HEK293 (cell line): Measurements from ENCODE around the gene EDC3.

Experiments used
- GLI2 ChIP-seq: fragments of 450-650 bp; formaldehyde crosslinking; IDR thresholded peaks from 2 replicates; pipeline ENCODE4; 2017; ENCODE audit warnings: missing biosample characterization, missing genetic modification characterization, low read depth, borderline replicate concordance
- INSM2 ChIP-seq: fragments of 450-650 bp; formaldehyde crosslinking; IDR thresholded peaks from 2 replicates; pipeline ENCODE4 v1.5.1; 2016; ENCODE audit warnings: missing biosample characterization, missing genetic modification characterization
- KLF8 ChIP-seq: fragments of 450-650 bp; formaldehyde crosslinking; IDR thresholded peaks from 2 replicates; pipeline ENCODE4 v1.5.1; 2016; ENCODE audit warnings: missing biosample characterization, missing genetic modification characterization
- SCRT1 ChIP-seq: fragments of 450-650 bp; formaldehyde crosslinking; IDR thresholded peaks from 2 replicates; pipeline ENCODE4 v1.5.1; 2016; ENCODE audit warnings: missing biosample characterization, missing genetic modification characterization, borderline replicate concordance
- SETDB1 ChIP-seq: IDR thresholded peaks from one replicate; pipeline ENCODE4 v1.6.1; 2017; ENCODE audit warnings: mild to moderate bottlenecking, low read length, moderate library complexity, mixed read lengths; ENCODE audit not compliant: insufficient read length
- WT1 ChIP-seq: fragments of 450-650 bp; formaldehyde crosslinking; IDR thresholded peaks from 2 replicates; pipeline ENCODE4 v1.5.1; 2016; ENCODE audit warnings: missing biosample characterization, missing genetic modification characterization
- ZBTB17 ChIP-seq: fragments of 450-650 bp; formaldehyde crosslinking; IDR thresholded peaks from 2 replicates; pipeline ENCODE4 v1.5.1; 2016; ENCODE audit warnings: missing biosample characterization, missing genetic modification characterization
- ZBTB48 ChIP-seq: fragments of 450-650 bp; formaldehyde crosslinking; IDR thresholded peaks from 2 replicates; pipeline ENCODE4 v1.5.1; 2016; ENCODE audit warnings: missing biosample characterization, missing genetic modification characterization
- ZNF112 ChIP-seq: fragments of 450-650 bp; formaldehyde crosslinking; IDR thresholded peaks from 2 replicates; pipeline ENCODE4 v1.5.0; 2017; ENCODE audit warnings: missing biosample characterization, missing genetic modification characterization
- ZNF184 ChIP-seq: fragments of 450-650 bp; IDR thresholded peaks from 2 replicates; pipeline ENCODE4 v1.5.1; 2018; ENCODE audit warnings: missing biosample characterization, mild to moderate bottlenecking, missing genetic modification characterization
- ZNF211 ChIP-seq: fragments of 450-650 bp; formaldehyde crosslinking; IDR thresholded peaks from 2 replicates; pipeline ENCODE4 v1.5.1; 2016; ENCODE audit warnings: low read depth, missing biosample characterization, missing genetic modification characterization
- ZNF266 ChIP-seq: fragments of 450-650 bp; formaldehyde crosslinking; IDR thresholded peaks from 2 replicates; pipeline ENCODE4 v1.5.1; 2016; ENCODE audit warnings: missing biosample characterization, missing genetic modification characterization, low read depth
- ZNF274 ChIP-seq, 2 experiments: fragments of 200-500 bp in 1 of 2; fragments of 450-650 bp in 1 of 2; sonication (Bioruptor generic) in 1 of 2; formaldehyde crosslinking in 1 of 2; IDR thresholded peaks; 2 replicates each; pipeline versions ENCODE4 v1.5.1 to v1.6.1; 2014 to 2016; ENCODE audit warnings: borderline replicate concordance in 1 of 2, inconsistent platforms in 1 of 2, low read length in 1 of 2, missing biosample characterization in 1 of 2, missing genetic modification characterization in 1 of 2
- ZNF311 ChIP-seq: fragments of 450-650 bp; formaldehyde crosslinking; IDR thresholded peaks from 2 replicates; pipeline ENCODE4 v1.5.1; 2017; ENCODE audit warnings: missing biosample characterization, missing genetic modification characterization, borderline replicate concordance
- ZNF394 ChIP-seq: fragments of 450-650 bp; formaldehyde crosslinking; IDR thresholded peaks from 2 replicates; pipeline ENCODE4 v1.5.1; 2016; ENCODE audit warnings: missing biosample characterization, missing genetic modification characterization, mild to moderate bottlenecking, moderate library complexity, borderline replicate concordance
- ZNF433 ChIP-seq: fragments of 450-650 bp; formaldehyde crosslinking; IDR thresholded peaks from 2 replicates; pipeline ENCODE4 v1.5.1; 2016; ENCODE audit warnings: missing biosample characterization, missing genetic modification characterization, low read depth
- ZNF521 ChIP-seq: fragments of 450-650 bp; formaldehyde crosslinking; IDR thresholded peaks from 2 replicates; pipeline ENCODE4 v1.5.1; 2017; ENCODE audit warnings: missing biosample characterization, mild to moderate bottlenecking, missing genetic modification characterization
- ZNF529 ChIP-seq: fragments of 450-650 bp; formaldehyde crosslinking; IDR thresholded peaks from 2 replicates; pipeline ENCODE4 v1.5.1; 2017; ENCODE audit warnings: missing genetic modification characterization, missing biosample characterization; ENCODE audit not compliant: insufficient replicate concordance
- ZNF548 ChIP-seq: fragments of 450-650 bp; formaldehyde crosslinking; IDR thresholded peaks from 2 replicates; pipeline ENCODE4 v1.5.1; 2016; ENCODE audit warnings: missing biosample characterization, missing genetic modification characterization
- ZNF626 ChIP-seq: fragments of 450-650 bp; sonication (Bioruptor Pico); formaldehyde crosslinking; IDR thresholded peaks from 2 replicates; pipeline ENCODE4 v1.5.1; 2018; ENCODE audit warnings: missing biosample characterization, missing genetic modification characterization, inconsistent platforms
- ZNF660 ChIP-seq: fragments of 450-650 bp; IDR thresholded peaks from 2 replicates; pipeline ENCODE4 v1.5.1; 2018; ENCODE audit warnings: missing biosample characterization, mild to moderate bottlenecking, missing genetic modification characterization
- ZNF777 ChIP-seq: fragments of 450-650 bp; formaldehyde crosslinking; IDR thresholded peaks from 2 replicates; pipeline ENCODE4 v1.5.1; 2017; ENCODE audit warnings: missing biosample characterization, missing genetic modification characterization, borderline replicate concordance
- ZNF791 ChIP-seq: fragments of 450-650 bp; formaldehyde crosslinking; IDR thresholded peaks from 2 replicates; pipeline ENCODE4 v1.5.1; 2016; ENCODE audit warnings: missing biosample characterization, missing genetic modification characterization
- ZNF830 ChIP-seq: fragments of 450-650 bp; IDR thresholded peaks from 2 replicates; pipeline ENCODE4 v1.5.0; 2018; ENCODE audit warnings: missing biosample characterization, missing genetic modification characterization, low read depth, mild to moderate bottlenecking, moderate library complexity
- ZSCAN23 ChIP-seq: fragments of 450-650 bp; formaldehyde crosslinking; IDR thresholded peaks from 2 replicates; pipeline ENCODE4 v1.5.1; 2016; ENCODE audit warnings: missing biosample characterization, missing genetic modification characterization
- ZXDB ChIP-seq: fragments of 450-650 bp; formaldehyde crosslinking; IDR thresholded peaks from 2 replicates; pipeline ENCODE4 v1.5.1; 2016; ENCODE audit warnings: missing biosample characterization, missing genetic modification characterization
- TF ChIP-seq, protein P1 (sequence below): fragments of 450-650 bp; formaldehyde crosslinking; IDR thresholded peaks from 2 replicates; pipeline ENCODE4 v1.5.1; 2016; ENCODE audit warnings: missing biosample characterization, missing genetic modification characterization
- TF ChIP-seq, protein P2 (sequence below): fragments of 450-650 bp; formaldehyde crosslinking; IDR thresholded peaks from 2 replicates; pipeline ENCODE4 v1.5.1; 2016; ENCODE audit warnings: missing biosample characterization, missing genetic modification characterization, low read depth
- TF ChIP-seq, protein P3 (sequence below): fragments of 450-650 bp; formaldehyde crosslinking; IDR thresholded peaks from 2 replicates; pipeline ENCODE4 v1.5.1; 2017; ENCODE audit warnings: missing biosample characterization, missing genetic modification characterization
- TF ChIP-seq, protein P4 (sequence below): IDR thresholded peaks from 2 replicates; pipeline ENCODE4 v1.6.1; 2011; ENCODE audit warnings: mild to moderate bottlenecking, low read depth, low read length, borderline replicate concordance

The EDC3 gene

DNA sequence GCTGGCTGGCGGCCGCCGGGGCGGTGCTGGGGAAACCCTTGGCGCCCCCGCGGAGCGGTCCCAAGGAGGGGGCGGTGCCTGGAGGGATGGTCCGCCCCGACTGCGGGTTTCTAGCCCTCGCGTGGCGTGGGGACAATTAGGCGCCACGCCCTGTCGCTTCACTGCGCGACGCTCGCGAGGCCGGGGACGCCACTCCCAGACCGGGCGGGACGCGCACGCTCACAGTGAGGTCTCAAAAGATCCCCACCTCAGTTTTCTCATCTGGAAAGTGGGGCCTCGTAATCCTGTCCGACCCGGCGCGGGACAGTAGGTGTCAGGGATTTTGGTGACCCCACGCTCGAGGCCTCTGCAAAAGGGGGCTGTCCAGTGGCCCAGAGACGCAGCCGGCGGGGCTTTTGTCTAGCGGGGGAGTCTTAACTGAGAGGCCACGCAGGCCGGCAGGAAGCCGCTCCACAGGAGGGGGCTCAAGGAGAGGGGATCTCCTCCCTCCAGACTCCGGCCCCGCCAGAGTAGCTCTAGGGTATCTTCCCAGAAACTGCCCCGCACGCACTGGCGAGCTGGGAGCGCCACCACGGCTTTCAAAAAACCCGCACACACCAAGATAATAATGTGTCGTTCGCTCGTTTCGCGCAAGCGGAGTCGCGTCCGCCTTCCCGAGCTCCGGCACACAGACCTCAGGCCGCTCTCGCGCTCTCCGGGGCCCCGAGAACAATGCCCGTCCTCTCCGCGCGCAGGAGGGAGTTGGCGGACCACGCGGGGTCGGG is 80.9 kb downstream of the EDC3 start (continued):
- TF ChIP-seq, protein P1, sequence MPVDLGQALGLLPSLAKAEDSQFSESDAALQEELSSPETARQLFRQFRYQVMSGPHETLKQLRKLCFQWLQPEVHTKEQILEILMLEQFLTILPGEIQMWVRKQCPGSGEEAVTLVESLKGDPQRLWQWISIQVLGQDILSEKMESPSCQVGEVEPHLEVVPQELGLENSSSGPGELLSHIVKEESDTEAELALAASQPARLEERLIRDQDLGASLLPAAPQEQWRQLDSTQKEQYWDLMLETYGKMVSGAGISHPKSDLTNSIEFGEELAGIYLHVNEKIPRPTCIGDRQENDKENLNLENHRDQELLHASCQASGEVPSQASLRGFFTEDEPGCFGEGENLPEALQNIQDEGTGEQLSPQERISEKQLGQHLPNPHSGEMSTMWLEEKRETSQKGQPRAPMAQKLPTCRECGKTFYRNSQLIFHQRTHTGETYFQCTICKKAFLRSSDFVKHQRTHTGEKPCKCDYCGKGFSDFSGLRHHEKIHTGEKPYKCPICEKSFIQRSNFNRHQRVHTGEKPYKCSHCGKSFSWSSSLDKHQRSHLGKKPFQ (tag by site-specific recombination), result peak; percentile 37; the same call in 1 of the 2 replicates
- no peak for TF ChIP-seq ZNF777 (tag by site-specific recombination)
- peak; percentile 55; the same call in 1 of the 2 replicates for TF ChIP-seq ZNF660 (tag by site-specific recombination)
- no peak for TF ChIP-seq ZNF529 (tag by site-specific recombination)
- TF ChIP-seq, protein P2, sequence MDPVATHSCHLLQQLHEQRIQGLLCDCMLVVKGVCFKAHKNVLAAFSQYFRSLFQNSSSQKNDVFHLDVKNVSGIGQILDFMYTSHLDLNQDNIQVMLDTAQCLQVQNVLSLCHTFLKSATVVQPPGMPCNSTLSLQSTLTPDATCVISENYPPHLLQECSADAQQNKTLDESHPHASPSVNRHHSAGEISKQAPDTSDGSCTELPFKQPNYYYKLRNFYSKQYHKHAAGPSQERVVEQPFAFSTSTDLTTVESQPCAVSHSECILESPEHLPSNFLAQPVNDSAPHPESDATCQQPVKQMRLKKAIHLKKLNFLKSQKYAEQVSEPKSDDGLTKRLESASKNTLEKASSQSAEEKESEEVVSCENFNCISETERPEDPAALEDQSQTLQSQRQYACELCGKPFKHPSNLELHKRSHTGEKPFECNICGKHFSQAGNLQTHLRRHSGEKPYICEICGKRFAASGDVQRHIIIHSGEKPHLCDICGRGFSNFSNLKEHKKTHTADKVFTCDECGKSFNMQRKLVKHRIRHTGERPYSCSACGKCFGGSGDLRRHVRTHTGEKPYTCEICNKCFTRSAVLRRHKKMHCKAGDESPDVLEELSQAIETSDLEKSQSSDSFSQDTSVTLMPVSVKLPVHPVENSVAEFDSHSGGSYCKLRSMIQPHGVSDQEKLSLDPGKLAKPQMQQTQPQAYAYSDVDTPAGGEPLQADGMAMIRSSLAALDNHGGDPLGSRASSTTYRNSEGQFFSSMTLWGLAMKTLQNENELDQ (tag by site-specific recombination), result no peak
- TF ChIP-seq ZNF112 (tag by site-specific recombination), result no peak
- no peak for TF ChIP-seq ZNF274 (IDR thresholded peaks at IDR 0.05; ENCODE audit: low read length)
- no peak for TF ChIP-seq ZNF274 (tag by site-specific recombination; IDR thresholded peaks at IDR 0.05; ENCODE audit: borderline replicate concordance)
- TF ChIP-seq SCRT1, result no peak
- no peak; the same call in 1 of the 2 replicates for TF ChIP-seq INSM2 (tag by site-specific recombination)
- peak; percentile 75 for TF ChIP-seq ZSCAN23 (tag by site-specific recombination)
- peak; percentile 40; the same call in 1 of the 2 replicates for TF ChIP-seq ZNF394 (tag by site-specific recombination)
- TF ChIP-seq ZNF830 (tag by site-specific recombination), result no peak
- peak; percentile 82; the same call in 1 of the 2 replicates for TF ChIP-seq KLF8 (tag by site-specific recombination)
- TF ChIP-seq, protein P3, sequence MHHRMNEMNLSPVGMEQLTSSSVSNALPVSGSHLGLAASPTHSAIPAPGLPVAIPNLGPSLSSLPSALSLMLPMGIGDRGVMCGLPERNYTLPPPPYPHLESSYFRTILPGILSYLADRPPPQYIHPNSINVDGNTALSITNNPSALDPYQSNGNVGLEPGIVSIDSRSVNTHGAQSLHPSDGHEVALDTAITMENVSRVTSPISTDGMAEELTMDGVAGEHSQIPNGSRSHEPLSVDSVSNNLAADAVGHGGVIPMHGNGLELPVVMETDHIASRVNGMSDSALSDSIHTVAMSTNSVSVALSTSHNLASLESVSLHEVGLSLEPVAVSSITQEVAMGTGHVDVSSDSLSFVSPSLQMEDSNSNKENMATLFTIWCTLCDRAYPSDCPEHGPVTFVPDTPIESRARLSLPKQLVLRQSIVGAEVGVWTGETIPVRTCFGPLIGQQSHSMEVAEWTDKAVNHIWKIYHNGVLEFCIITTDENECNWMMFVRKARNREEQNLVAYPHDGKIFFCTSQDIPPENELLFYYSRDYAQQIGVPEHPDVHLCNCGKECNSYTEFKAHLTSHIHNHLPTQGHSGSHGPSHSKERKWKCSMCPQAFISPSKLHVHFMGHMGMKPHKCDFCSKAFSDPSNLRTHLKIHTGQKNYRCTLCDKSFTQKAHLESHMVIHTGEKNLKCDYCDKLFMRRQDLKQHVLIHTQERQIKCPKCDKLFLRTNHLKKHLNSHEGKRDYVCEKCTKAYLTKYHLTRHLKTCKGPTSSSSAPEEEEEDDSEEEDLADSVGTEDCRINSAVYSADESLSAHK, result peak; percentile 59
- peak; percentile 11; the same call in 1 of the 2 replicates for TF ChIP-seq ZNF184 (tag by site-specific recombination)
- no peak for TF ChIP-seq ZNF791 (tag by site-specific recombination)
- peak; percentile 8; the same call in 1 of the 2 replicates for TF ChIP-seq ZBTB17 (tag by site-specific recombination)
- TF ChIP-seq ZXDB (tag by site-specific recombination), result peak; percentile 94
- TF ChIP-seq ZNF211 (tag by site-specific recombination), result no peak
- TF ChIP-seq ZNF266 (tag by site-specific recombination), result no peak
- no peak for TF ChIP-seq SETDB1
- no peak for TF ChIP-seq ZBTB48 (tag by site-specific recombination)
- no peak for TF ChIP-seq ZNF626 (tag by site-specific recombination)
- TF ChIP-seq, protein P4, sequence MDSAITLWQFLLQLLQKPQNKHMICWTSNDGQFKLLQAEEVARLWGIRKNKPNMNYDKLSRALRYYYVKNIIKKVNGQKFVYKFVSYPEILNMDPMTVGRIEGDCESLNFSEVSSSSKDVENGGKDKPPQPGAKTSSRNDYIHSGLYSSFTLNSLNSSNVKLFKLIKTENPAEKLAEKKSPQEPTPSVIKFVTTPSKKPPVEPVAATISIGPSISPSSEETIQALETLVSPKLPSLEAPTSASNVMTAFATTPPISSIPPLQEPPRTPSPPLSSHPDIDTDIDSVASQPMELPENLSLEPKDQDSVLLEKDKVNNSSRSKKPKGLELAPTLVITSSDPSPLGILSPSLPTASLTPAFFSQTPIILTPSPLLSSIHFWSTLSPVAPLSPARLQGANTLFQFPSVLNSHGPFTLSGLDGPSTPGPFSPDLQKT, result no peak
- TF ChIP-seq WT1 (tag by site-specific recombination), result peak; percentile 49
- TF ChIP-seq ZNF433 (tag by site-specific recombination), result no peak
- TF ChIP-seq ZNF548, result no peak
- TF ChIP-seq ZNF521 (tag by site-specific recombination), result no peak
- TF ChIP-seq GLI2 (tag by site-specific recombination), result no peak; the same call in 1 of the 2 replicates
- TF ChIP-seq ZNF311 (tag by site-specific recombination), result no peak
